ACC112 (cell line): ENCODE results near the gene ADAMTS2.
"Not testable (repeated sequence)": the region's sequence is repeated elsewhere in the genome, so short reads cannot be mapped to it uniquely, and the experiment has no call there.

Source experiments
- H2AFZ ChIP-seq: fragments of 200-600 bp; sonication (generic); one replicate; pipeline ENCODE4 v1.6.0; 2017; ENCODE audit warnings: antibody characterized with exemption, low read length; ENCODE audit not compliant: unreplicated experiment
- H3K27ac ChIP-seq: fragments of 200-600 bp; sonication (generic); 2 replicates; pipeline ENCODE4 v1.5.1; 2014; ENCODE audit warnings: low read depth, mild to moderate bottlenecking, antibody characterized with exemption, low read length, moderate library complexity
- H3K27me3 ChIP-seq: fragments of 200-600 bp; sonication (generic); 2 replicates; pipeline ENCODE4 v1.6.1; 2014; ENCODE audit warnings: mild to moderate bottlenecking, antibody characterized with exemption, low read length, moderate library complexity, mixed read lengths; ENCODE audit not compliant: insufficient read depth
- H3K36me3 ChIP-seq: fragments of 200-600 bp; sonication (generic); 2 replicates; pipeline ENCODE4 v1.6.1; 2016; ENCODE audit warnings: mild to moderate bottlenecking, antibody characterized with exemption, low read length, moderate library complexity, mixed read lengths; ENCODE audit not compliant: insufficient read depth
- H3K4me1 ChIP-seq: fragments of 200-600 bp; sonication (generic); one replicate; pipeline ENCODE4 v1.6.1; 2016; ENCODE audit warnings: low read length, mixed read lengths; ENCODE audit not compliant: insufficient read depth, unreplicated experiment, control insufficient read depth
- H3K4me3 ChIP-seq: fragments of 200-600 bp; sonication (generic); 2 replicates; pipeline ENCODE4 v1.5.1; 2014; ENCODE audit warnings: mild to moderate bottlenecking, low read depth, low read length
- H3K79me2 ChIP-seq: fragments of 200-600 bp; sonication (generic); one replicate; pipeline ENCODE4 v1.6.0; 2016; ENCODE audit warnings: low read length; ENCODE audit not compliant: control insufficient read depth, unreplicated experiment, insufficient read depth

ADAMTS2 gene

GRCh38 chr5:179292681-179293635 lies 52.3 kb downstream of the ADAMTS2 start:
- no peaks in the 10 kb centered on the region for H3K36me3 ChIP-seq
- H3K27ac ChIP-seq: 0 out of 2 replicates have a peak overlapping the region, but pooled peaks have one; percentile 19
- H2AFZ ChIP-seq: no peak overlapping the region
- peaks cover 7% of the 10 kb centered on the region for H3K4me1 ChIP-seq
- H3K4me3 ChIP-seq: no peak overlapping the region
- H3K79me2 ChIP-seq: peaks cover 67% of the 10 kb centered on the region
- no peaks in the 10 kb centered on the region for H3K27me3 ChIP-seq

GRCh38 chr5:179292202-179292601 lies 53.1 kb downstream of the ADAMTS2 start:
- no peak overlapping the region for H2AFZ ChIP-seq
- no peaks in the 10 kb centered on the region for H3K36me3 ChIP-seq
- no peaks in the 10 kb centered on the region for H3K27me3 ChIP-seq
- peaks cover 3% of the 10 kb centered on the region for H3K4me1 ChIP-seq
- H3K27ac ChIP-seq: no peak overlapping the region
- no peak overlapping the region for H3K4me3 ChIP-seq
- peaks cover 68% of the 10 kb centered on the region for H3K79me2 ChIP-seq

- Histone ChIP-seq H2AFZ (no peak overlapping the region), H3K4me1 (peaks cover 10% of the 10 kb centered on the region), H3K27me3 (no peaks in the 10 kb centered on the region), H3K79me2 (peaks cover 68% of the 10 kb centered on the region), H3K36me3 (no peaks in the 10 kb centered on the region), H3K4me3 (no peak overlapping the region), H3K27ac (no peak overlapping the region)
These were observed 54.4 kb downstream of the ADAMTS2 start for GRCh38 chr5:179290681-179291540.

- Histone ChIP-seq H3K4me3 (no peak overlapping the region), H3K27ac (no peak overlapping the region), H3K27me3 (no peaks in the 10 kb centered on the region), H3K36me3 (no peaks in the 10 kb centered on the region), H2AFZ (no peak overlapping the region), H3K79me2 (peaks cover 70% of the 10 kb centered on the region), H3K4me1 (peaks cover 20% of the 10 kb centered on the region)
These were observed 55.4 kb downstream of the ADAMTS2 start for GRCh38 chr5:179289756-179290385.

GRCh38 chr5:179288809-179289185 lies 56.5 kb downstream of the ADAMTS2 start:
- no peaks in the 10 kb centered on the region for H3K36me3 ChIP-seq
- H2AFZ ChIP-seq: no peak overlapping the region
- peaks cover 70% of the 10 kb centered on the region for H3K79me2 ChIP-seq
- H3K4me3 ChIP-seq: no peak overlapping the region
- H3K4me1 ChIP-seq: peaks cover 25% of the 10 kb centered on the region
- no peak overlapping the region for H3K27ac ChIP-seq
- no peaks in the 10 kb centered on the region for H3K27me3 ChIP-seq

GRCh38 chr5:179288101-179288808 lies 57.0 kb downstream of the ADAMTS2 start:
- Histone ChIP-seq H3K27ac (no peak overlapping the region), H3K4me3 (no peak overlapping the region), H3K79me2 (peaks cover 69% of the 10 kb centered on the region), H3K4me1 (peaks cover 25% of the 10 kb centered on the region), H3K36me3 (no peaks in the 10 kb centered on the region), H3K27me3 (no peaks in the 10 kb centered on the region), H2AFZ (no peak overlapping the region)

- Histone ChIP-seq H3K27me3 (no peaks in the 10 kb centered on the region), H3K36me3 (no peaks in the 10 kb centered on the region), H3K27ac (no peak overlapping the region), H2AFZ (no peak overlapping the region), H3K4me1 (peaks cover 22% of the 10 kb centered on the region), H3K4me3 (no peak overlapping the region), H3K79me2 (peaks cover 65% of the 10 kb centered on the region)
These were observed 57.6 kb downstream of the ADAMTS2 start for GRCh38 chr5:179287631-179288030.

GRCh38 chr5:179287071-179287470 lies 58.2 kb downstream of the ADAMTS2 start:
- no peak overlapping the region for H3K27ac ChIP-seq
- H3K4me1 ChIP-seq: peaks cover 22% of the 10 kb centered on the region
- no peaks in the 10 kb centered on the region for H3K27me3 ChIP-seq
- no peak overlapping the region for H3K4me3 ChIP-seq
- H3K79me2 ChIP-seq: peaks cover 65% of the 10 kb centered on the region
- H2AFZ ChIP-seq: no peak overlapping the region
- no peaks in the 10 kb centered on the region for H3K36me3 ChIP-seq

- Histone ChIP-seq H3K27ac (peak overlapping the region; percentile 69), H3K79me2 (peaks cover 69% of the 10 kb centered on the region), H3K4me3 (peak overlapping the region; percentile 24; the same call in 1 of the 2 replicates), H3K4me1 (peaks cover 22% of the 10 kb centered on the region)
- H3K36me3 ChIP-seq, H3K27me3 ChIP-seq, H2AFZ ChIP-seq: not testable (repeated sequence)
These were observed 59.5 kb downstream of the ADAMTS2 start for GRCh38 chr5:179285776-179286162.
